NB4 (cell line): ENCODE measurements around the gene INHBB.

Experiments
- CTCF ChIP-seq: IDR thresholded peaks from one replicate; pipeline ENCODE4 v1.5.1; 2012; ENCODE audit warnings: low read depth, low read length
- MAX ChIP-seq: IDR thresholded peaks from 2 replicates; pipeline ENCODE4 v1.6.1; 2011; ENCODE audit warnings: low read depth, low read length

DNA sequence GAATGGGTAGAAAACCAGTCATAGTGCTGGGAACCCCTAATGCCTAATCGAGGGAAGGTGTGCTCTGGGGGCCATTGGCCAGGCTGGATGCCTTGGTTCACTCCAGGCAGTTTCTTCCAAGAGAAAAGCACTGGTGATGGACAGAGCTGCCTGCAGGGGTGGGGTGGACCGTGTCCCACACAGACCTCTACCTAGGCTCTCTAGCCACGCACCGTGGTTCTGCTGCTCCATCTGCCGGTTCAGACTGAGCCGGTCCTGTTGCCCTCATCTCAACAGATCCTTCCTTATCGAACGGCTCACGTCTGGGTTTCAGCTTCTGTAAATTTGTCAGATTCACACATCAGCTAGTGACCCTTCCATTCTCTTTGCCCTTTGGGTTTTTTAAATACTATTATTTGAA is 46.9 kb upstream of the INHBB start:
- TF ChIP-seq CTCF (no peak), MAX (no peak)
